ENCODE results near the gene SPHK1. TPM values are rescaled to one million over a fixed set of nuclear protein-coding genes. Genes with fewer than 3 reads are reported as not detected.

SPHK1 gene
- polyA plus RNA-seq, 1 donor from 2014 or later: 2.7 TPM

- no peaks in the 10 kb centered on the region for H3K9me3 ChIP-seq (ENCODE audit: low read length)
- H2AFZ ChIP-seq (ENCODE audit: low read depth, low read length): no peak overlapping the region
- no peak for TF ChIP-seq POLR2AphosphoS5 (IDR thresholded peaks at IDR 0.05)
- TF ChIP-seq EZH2 (IDR thresholded peaks at IDR 0.05; ENCODE audit: borderline replicate concordance, insufficient read depth, low read length, poor library complexity, severe bottlenecking): no peak
- TF ChIP-seq TAF1 (IDR thresholded peaks at IDR 0.05; ENCODE audit: low read depth): no peak
- no peak for TF ChIP-seq REST (IDR thresholded peaks at IDR 0.05; ENCODE audit: borderline replicate concordance)
- no peak for TF ChIP-seq CTCF (IDR thresholded peaks at IDR 0.05; ENCODE audit: poor library complexity, severe bottlenecking)
- TF ChIP-seq EP300 (conservative IDR thresholded peaks at IDR 0.05; ENCODE audit: poor library complexity, severe bottlenecking): no peak
- TF ChIP-seq MXI1 (conservative IDR thresholded peaks at IDR 0.05; ENCODE audit: poor library complexity, severe bottlenecking): no peak
- no peak for TF ChIP-seq RAD21 (conservative IDR thresholded peaks at IDR 0.05)
- no peak for TF ChIP-seq SMC3 (conservative IDR thresholded peaks at IDR 0.05; ENCODE audit: poor library complexity)
- no peaks in the 10 kb centered on the region for H3K9me2 ChIP-seq (ENCODE audit: insufficient read depth, low read length)
- H4K20me1 ChIP-seq (ENCODE audit: insufficient read depth): no peaks in the 10 kb centered on the region
- H3K4me3 ChIP-seq (ENCODE audit: low read length): no peak overlapping the region
- H3K79me2 ChIP-seq (replicated peaks; ENCODE audit: insufficient read depth, low read length): peaks cover 5% of the 10 kb centered on the region
- no peaks in the 10 kb centered on the region for H3F3A ChIP-seq (ENCODE audit: insufficient read depth, low read length, poor library complexity, severe bottlenecking)
- H3K27ac ChIP-seq (ENCODE audit: low read length): no peak overlapping the region
- H3K9ac ChIP-seq (ENCODE audit: low read length): no peak overlapping the region
- no peaks in the 10 kb centered on the region for H3K27me3 ChIP-seq (ENCODE audit: insufficient read depth, low read depth, low read length)
- H3K36me3 ChIP-seq (ENCODE audit: insufficient read depth, low read length): peaks cover 7% of the 10 kb centered on the region
- H3K4me2 ChIP-seq (ENCODE audit: low read length): no peak overlapping the region
Observed at GRCh38 chr17:76421044-76421407, 36.6 kb downstream of the SPHK1 start.

- Histone ChIP-seq H3K36me3 (ENCODE audit: insufficient read depth, low read length) (peaks cover 7% of the 10 kb centered on the region), H4K20me1 (ENCODE audit: insufficient read depth) (no peaks in the 10 kb centered on the region), H3K27ac (ENCODE audit: low read length) (no peak overlapping the region), H3K9ac (ENCODE audit: low read length) (no peak overlapping the region), H3K9me2 (ENCODE audit: insufficient read depth, low read length) (no peaks in the 10 kb centered on the region), H3F3A (ENCODE audit: insufficient read depth, low read length, poor library complexity, severe bottlenecking) (no peaks in the 10 kb centered on the region), H3K79me2 (replicated peaks; ENCODE audit: insufficient read depth, low read length) (peaks cover 5% of the 10 kb centered on the region), H3K4me3 (ENCODE audit: low read length) (no peak overlapping the region), H3K9me3 (ENCODE audit: low read length) (no peaks in the 10 kb centered on the region), H3K27me3 (ENCODE audit: insufficient read depth, low read depth, low read length) (no peaks in the 10 kb centered on the region), H3K4me2 (ENCODE audit: low read length) (no peak overlapping the region), H2AFZ (ENCODE audit: low read depth, low read length) (no peak overlapping the region)
- TF ChIP-seq MXI1 (conservative IDR thresholded peaks at IDR 0.05; ENCODE audit: poor library complexity, severe bottlenecking) (no peak), RAD21 (conservative IDR thresholded peaks at IDR 0.05) (no peak), SMC3 (conservative IDR thresholded peaks at IDR 0.05; ENCODE audit: poor library complexity) (no peak), EP300 (conservative IDR thresholded peaks at IDR 0.05; ENCODE audit: poor library complexity, severe bottlenecking) (no peak), TAF1 (IDR thresholded peaks at IDR 0.05; ENCODE audit: low read depth) (no peak), POLR2AphosphoS5 (IDR thresholded peaks at IDR 0.05) (no peak), REST (IDR thresholded peaks at IDR 0.05; ENCODE audit: borderline replicate concordance) (no peak), CTCF (IDR thresholded peaks at IDR 0.05; ENCODE audit: poor library complexity, severe bottlenecking) (no peak), EZH2 (IDR thresholded peaks at IDR 0.05; ENCODE audit: borderline replicate concordance, insufficient read depth, low read length, poor library complexity, severe bottlenecking) (no peak)
Observed at GRCh38 chr17:76422406-76422805, 38.0 kb downstream of the SPHK1 start.

All from neural cell (in vitro differentiated cells).